T follicular helper cell (primary cell): ENCODE measurements around the gene CYP8B1.

Experiments
- DNase-seq: peaks from one replicate; pipeline ENCODE4 v3.0.0-alpha.2; 2020; ENCODE audit warnings: low read depth

The CYP8B1 gene

DNA sequence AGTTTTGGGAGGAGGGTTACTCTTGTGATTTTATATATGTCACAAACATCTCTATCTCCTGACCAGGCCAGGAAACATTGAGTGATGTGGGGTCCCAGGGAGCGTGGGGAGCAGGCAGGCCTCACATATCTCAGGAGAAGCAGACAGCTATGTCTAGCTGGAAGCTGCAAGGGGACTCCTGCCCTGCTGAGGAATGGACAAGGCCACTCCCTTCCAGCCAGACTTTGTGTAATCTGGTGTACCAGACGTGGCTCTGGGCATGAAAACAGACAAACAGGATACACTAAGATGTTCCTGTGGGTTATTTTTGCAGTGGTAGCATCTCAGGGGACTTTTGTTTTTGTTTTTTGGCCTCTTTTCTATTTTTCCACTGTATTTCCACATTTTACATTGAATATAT, 23.2 kb downstream of the CYP8B1 start:
- no peak for DNase-seq

DNA sequence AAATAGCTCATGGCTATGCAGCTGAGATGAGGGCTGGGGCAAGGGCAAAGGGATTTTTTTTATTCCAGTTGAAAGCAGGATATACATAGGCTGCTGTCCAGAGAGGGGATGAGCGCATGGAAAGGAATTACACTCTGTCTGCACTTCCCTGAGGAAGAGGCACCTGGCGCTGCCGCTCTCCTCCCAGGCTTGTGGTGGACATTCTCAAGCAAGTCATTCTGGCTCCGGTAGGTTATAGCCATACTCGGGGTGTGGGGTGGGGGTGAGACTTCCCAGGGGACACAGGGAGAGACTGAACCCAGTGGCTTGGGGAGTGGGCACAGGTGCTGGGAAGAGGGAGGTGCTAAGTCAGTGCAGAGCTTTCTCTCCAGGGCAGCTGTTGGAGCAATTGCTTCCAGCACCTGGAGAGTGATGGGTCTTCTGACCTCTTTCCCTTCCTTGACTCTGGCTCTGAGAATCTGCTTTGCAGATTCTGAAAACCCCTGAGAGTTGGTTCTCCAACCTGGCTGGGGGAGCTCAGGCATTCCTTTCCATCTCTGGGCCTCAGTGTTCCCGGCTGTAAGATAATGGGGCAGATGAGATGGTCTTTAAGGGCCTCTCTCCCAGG, 24.3 kb downstream of the CYP8B1 start:
- DNase-seq: no peak

DNA sequence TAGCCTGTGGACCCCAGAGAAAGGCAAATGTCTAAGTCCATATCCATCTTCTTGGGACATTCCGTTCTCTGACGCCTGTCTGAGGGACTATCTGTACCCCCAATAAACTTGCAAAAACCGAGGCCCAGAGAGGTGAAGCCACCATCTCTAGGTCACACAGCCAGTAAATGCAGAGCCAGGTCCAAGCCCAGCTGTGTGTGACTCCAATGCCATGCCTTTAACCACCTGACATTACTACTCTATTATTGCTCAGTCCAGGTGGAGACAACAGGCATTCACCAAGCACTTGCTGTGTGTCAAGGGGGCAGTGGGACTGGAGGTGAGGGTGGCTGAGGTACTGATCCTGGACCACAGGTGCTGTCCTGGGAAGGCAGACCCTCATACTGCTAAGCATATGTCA, 25.4 kb downstream of the CYP8B1 start:
- DNase-seq: no peak

DNA sequence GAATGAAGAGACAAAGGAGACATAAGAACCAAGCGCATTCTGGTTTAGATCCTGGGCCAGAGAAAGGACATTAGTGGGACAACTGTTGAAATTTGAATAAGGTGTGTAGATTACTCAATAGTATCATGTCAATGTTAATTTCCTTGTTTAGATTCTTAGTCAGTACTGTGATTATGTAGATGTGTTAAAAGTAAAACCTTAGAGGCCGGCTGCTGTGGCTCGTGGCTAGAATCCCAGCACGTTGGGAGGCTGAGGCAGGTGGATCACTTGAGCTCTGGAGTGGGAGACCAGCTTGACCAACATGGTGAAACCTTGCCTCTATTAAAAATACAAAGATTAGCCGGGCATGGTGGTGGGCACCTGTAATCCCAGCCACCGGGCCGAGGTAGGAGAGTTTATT, 26.7 kb downstream of the CYP8B1 start:
- no peak for DNase-seq

DNA sequence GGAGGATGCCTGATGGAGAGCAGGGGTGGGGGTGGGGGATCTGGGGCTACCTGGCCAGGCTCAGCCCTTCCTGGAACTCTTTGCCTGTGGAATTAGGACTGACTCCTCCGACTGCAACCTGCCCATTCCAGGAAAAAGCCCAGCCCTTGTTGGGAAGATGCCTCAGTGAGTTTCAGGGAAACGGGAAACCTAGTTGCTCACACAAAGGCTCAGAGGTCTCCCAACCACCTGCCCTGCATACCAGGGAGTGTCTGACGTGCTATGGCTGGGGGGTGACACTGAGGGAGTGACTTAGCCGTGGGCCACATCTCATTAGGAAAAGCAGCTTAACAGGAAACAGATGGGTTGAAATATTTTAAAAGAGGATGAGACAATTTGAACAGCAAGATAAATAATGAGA, 27.9 kb downstream of the CYP8B1 start:
- no peak for DNase-seq

DNA sequence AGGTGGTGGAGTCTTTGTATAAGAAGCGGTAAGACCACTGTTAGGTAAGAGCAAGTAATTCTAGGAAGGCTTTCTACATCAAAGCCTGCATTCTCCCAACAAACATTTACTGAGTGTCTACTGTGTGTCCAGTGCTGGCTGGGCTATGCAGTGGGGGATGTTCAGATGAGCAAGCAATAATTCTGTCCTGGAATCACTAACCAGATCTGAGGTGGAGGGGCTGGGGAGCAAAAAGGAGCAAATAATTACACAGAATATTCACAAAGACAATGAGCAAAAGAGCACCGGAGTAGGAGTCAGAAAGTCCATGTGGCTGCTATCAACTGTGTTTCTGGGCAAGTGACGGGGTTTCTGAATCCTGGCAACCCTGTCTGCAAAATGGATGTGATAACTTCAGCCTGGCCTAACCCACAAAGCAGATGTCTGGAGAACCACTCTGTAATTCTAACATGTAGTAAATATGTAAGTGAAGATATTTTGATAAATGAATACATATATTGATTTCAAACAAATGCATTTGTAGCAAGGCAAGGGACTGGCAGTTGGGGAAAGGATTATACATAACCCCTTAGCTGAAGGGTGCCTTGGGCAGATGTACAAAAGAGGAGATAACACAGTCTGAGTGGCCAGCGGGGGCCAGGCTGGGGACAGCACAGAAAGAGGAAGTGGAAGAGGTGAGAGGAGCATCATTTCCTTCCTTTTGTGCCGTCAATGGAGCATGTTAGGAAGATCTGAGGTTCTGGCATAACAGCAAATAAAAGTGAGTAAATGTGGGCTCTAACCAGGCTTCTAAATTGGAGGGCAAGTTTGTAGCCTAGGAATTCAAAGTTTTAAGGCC, 28.8 kb downstream of the CYP8B1 start:
- no peak for DNase-seq

DNA sequence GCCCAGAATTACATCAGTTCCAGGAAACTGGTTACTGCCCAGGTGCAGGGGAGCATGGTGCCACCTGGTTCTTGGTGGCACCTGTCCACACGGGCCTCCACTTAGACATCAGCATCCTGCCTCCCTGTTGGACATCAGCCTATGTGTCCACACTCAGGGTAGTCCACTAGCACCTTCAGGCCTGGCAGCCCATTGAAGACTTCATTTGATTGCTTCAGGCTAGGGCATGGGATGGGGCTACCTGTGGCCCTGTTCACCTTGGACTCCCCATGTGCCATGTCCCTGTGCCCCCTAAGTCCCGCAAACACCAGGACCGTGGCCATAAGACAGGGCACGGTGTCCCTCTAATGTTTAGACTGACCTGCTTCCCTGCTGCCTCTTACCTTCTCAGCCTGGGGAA, 30.9 kb downstream of the CYP8B1 start:
- DNase-seq: no peak

DNA sequence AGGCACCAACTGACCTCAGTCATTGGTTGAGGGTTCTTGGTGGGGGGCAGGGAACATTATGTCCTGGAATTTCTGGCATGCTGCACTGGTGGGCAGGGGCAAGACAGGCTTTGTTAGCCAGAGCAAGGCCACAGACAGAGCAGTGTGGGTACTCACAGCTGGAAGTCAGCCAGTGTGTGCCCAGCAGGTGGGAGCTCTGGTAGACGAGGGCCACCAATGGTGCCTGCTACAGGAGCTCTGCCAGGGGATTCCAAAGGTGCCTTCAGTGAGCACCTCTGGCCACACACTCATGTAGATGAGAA, 31.3 kb downstream of the CYP8B1 start:
- no peak for DNase-seq

DNA sequence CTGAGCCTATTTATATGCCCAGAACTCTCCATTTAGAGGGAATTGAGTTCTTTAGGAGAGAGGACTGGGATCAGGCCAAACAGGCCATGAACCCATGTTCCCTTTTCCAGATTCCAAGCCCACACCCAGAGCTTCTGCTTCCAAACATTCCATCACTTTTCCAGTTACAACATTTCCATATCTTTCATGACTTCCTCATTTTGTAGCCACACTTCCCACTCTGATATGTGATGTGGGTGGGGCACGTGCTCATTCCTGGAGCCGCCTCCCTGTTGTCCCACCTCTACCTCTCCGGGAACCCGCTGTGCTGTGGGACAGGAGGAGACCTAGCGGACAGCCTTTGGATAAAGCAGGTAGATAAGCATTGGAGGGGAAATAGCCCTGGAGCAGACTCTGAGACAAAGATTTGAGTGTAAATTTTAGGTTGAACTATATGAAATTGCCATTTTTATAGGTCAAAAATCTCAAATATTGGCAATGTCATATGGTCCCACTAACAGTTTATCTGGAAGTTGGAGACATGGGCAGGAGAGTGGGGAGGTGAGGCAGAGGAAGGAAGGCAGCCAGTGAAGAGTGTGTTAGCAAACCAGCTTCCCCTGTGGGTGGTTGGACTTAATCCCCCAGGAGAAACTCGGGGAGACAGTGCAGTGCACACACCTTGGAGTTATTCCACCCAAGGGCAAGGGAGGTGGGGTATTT, 31.8 kb downstream of the CYP8B1 start:
- DNase-seq: no peak

DNA sequence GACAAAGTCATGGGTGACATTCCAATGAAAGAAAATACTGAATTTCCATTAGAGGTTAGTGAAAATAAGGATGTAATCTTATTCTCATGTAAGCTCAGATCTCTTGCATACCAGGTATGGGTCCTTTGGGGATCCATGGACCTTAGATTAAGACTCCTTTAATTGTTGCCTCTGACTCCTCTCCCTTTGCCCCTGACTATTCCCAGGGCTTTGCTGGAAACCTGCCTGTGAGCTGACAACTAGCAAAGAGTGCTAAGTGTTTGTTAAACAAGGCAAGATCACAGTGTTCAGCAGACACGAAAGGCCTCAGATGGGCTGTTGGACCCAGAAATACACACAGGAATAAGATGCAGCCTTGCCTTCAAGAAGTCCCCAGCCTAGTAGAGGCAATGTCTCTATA, 34.3 kb downstream of the CYP8B1 start:
- DNase-seq: no peak

DNA sequence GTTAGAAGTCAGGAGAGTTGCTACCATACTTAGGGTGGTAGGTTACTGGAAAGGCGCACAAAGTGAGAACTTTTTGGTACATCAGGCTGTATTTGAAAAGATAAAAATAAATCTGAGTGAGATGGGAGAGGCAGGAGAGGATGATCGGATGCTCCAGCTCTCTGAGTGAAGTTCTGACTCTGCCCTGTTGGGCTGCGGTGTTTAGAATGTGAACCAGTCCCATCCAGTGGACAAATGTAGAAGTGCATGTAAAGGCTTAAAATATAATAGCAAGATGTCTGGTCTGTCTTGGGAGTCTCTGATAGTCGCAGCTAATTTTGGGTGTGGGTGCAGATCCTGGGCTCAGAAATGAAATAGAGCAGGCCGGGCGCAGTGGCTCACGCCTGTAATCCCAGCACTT, 36.1 kb downstream of the CYP8B1 start:
- peak; percentile 1 for DNase-seq

DNA sequence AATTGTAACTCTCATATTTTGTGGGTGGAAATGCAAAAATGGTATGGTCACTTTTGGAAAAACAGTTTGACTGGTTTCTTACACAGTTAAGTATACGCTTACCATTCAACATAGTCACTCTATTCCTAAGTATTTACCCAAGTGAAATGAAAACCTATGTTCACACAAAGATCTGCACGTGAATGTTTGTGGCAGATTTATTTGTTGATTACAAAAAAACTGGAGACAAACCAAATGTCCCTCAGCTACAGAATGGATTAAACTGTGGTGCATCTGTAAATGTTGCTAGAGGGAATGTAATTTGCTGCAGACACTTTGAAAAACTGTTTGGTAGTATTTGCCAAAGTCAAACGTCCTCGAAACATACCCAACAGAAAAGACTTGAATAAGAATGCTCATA, 37.1 kb downstream of the CYP8B1 start:
- DNase-seq: no peak

DNA sequence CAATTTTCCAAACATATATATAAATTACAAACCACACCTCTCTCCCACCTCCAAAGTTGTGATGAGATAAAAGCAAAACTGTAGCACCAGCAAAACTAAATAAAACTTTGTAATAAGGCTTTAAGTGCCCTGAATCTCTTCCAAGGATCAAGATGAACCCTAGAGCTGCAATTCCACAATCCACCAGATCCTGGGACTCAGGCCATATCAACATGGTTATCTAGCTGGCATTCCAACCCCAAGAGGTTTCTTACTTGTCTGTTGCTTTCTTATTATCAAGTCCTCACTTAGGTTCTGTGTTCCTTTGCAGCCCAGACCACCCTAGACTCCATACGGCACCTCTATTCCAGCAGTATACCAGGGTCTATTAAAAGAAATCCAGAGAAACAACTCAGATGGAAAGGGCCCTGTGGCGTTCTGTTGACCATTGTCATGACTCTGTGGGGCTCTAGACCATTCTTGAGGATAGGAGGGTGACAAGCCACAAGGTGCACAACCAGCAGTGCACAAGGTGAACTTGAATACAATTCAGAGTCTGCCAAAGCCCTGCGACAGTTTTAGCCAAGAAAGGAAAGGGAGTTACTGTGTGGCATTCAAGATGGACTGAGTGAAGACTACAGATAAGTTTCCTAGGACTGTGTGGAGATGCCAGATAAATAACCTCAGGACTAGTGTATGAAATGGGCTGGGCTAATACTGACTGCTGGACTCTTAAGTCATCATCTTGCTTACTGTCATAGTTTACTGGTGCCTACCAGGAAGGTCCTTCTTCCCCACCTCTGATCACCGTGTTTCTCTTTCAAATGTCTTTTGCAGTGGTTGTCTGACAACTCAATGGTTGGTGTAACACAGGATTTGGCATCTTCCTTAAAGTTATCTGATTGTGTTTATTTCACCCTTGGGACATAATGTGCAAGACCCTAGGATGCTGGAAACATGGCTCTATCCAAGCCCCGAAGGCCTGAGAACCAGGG, 39.2 kb downstream of the CYP8B1 start:
- DNase-seq: no peak

DNA sequence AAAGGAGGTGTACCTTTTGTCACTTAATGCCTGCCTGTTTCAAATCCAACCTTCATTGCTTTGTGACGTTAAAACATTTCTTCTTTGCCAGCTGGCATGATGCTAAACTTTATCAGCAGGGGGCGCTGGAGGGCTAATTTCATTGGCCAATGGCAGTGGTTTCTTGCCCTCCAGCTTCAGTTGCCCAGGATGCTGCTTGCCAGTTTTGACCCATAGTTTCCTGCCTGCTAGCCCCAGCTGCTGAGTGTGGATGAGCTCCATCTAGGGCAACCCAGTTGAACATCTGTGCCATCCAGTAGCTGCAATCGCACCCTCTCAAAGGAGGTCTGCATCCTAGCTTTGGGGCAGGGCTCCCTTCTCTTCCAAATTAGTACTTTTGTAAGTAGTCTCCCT, 44.4 kb downstream of the CYP8B1 start:
- peak; percentile 41 for DNase-seq

DNA sequence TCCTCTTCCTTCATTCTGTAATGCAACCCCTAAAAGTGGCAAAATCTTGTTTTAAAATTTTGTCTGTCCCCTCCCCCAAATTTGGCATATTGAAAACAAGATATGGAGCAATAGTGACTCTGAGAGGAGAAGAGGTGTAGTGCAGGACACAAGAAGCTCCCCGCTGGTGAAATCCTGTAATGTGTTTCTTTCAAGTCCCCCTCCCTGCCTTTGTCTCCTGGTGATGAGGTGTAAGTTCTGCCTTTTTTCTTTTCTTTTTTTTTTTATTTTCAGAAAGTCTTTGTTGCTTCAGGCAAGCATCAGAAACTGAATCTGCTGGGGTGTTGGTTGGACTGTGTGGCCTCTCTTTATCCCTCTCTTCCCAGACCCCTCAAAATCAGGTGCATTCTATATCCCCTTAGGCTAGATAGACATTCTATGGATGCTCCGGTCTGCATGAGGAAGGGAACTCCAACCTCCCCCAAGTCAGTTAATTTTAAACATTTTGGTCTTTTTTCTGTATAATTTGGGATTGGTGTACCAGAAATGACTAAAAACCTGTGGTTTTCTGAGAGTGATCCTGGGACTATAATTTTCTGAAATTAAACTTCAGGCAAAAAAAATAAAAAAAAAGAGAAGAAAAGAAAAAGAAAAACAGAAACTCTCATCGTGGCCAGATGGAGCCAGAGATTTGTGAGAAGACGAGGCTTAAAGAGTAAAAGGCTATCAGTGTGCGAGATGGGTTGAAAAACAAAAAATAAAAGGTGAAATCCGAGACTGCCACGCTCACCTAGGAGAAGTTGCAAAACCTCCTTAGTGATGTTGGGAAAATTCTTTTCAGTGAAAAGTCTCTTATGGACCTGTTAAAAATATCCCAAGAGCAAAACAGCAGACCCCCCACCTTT, 45.0 kb downstream of the CYP8B1 start:
- DNase-seq: no peak

DNA sequence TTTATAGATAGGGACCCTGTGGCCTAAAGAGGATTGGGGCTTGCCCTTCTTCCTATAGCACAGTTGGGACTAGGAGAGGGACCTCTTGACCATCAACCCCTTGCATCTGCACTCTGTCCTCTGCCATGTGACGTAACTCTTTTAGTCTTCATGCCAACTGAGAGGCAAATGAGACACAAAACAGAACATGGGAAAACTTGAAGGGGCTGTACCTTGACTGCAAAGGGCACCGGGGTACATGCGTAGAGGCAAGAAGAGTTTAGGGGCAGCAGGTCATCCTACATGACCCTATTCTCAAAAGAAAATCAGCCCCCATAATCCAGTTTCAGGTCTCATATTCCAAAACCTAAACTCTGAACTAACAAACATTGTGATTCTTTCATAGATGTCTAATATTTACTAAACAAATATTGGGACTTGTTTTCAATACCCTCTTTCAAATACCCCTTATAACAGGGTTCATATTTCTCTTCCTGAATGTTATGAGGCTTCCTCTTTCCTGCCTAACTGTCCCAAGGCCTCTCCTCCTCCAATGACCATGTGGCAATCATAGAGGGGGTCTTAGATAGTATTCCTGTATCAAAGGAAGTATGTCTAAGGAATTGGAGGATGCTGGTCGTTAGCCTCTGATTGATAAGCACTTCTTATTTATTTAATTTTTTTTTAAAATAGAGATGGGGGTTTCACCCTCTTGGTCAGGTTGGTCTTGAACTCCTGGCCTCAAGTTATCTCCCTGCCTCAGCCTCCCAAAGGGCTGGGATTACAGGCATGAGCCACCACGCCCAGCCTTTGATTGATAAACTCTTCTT, 45.8 kb downstream of the CYP8B1 start:
- DNase-seq: no peak

DNA sequence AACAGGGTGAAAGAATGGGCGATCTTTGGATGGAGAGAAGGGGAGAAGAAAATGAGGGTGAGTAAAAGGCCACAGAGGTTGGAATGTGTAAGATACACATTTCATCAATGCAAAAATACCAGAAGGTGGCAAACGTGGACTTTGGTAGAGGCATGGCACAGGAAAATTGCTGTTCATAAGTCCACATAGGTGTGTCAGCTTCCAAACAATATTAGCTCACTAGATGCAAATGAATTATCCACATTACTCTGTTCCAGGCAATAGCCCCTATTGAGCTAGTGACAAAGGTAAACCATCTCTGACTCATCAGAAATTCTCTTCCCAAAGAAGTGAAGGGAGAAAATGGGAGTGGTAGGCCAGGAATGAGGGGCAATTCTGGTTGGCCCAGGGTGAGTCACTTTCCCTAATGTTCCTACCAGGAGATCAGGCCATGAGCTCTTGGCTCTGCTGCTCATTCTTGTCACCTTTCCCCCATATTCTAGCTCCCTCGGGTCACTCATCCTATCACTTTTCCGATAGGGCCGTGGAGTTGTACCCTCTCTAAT, 46.5 kb downstream of the CYP8B1 start:
- DNase-seq: no peak

DNA sequence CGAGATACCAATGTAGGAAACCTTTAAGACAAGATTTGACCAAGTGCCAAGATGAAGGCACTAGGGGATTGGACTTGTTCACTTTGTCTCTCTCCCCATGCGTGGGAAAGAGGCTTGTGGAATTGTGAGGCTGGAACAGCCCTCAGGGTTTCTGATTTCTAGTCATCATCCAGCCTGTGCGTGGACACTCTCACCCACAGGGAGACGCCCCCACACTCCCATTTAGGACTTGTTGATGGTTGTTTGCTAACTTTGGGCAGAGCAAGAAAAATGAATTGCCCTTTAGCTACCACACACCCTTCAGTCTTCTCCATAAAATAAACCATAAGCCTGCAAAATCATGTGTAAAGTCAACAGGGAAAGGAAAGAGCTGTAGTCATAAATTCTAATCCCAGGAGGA, 48.0 kb downstream of the CYP8B1 start:
- DNase-seq: no peak

DNA sequence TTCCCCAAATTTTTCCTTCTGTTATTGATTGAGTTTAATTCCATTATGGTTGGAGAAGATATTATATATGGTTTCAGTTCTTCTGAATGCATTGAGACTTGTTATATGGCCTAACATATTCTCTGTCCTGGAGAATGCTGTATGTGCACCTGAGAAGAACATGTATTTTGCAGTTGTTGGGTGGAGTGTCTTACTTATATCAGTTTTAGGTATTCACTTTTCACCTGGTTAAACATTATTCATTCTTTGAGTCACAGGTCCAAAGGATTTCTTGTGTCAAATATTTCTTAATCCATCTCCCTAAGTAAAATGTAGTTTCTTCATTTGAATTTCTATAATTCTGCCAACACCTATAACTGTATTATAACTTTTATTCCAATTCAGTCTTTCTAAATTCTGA, 48.7 kb downstream of the CYP8B1 start:
- DNase-seq: no peak

DNA sequence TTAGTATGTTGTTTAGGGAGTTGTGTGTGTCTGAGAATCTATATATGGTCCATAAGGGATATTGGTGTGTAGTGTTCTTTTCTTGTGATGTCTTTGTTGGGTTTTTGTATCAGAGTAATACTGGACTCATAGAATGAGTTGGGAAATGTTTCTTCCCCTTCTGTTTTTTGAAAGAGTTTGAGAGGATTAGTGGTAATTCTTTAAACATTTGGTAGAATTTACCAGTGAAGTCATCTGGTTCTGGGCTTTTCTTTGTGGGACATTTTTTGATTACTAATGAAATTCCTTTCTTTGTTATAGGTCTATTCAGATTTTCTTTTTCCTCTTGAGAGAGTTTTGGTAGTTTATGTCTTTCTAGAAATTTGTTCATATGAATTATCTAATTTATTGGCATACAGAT, 49.5 kb downstream of the CYP8B1 start:
- DNase-seq: no peak
